Fibroblast of lung (primary cell): ENCODE measurements around the gene TRAF3.

Source experiments
- EZH2 ChIP-seq: IDR thresholded peaks from 2 replicates; pipeline ENCODE4 v1.5.1; 2012; ENCODE audit warnings: low read length, control low read depth, mild to moderate bottlenecking; ENCODE audit errors: missing control alignments
- TF ChIP-seq, protein P1 (sequence below), 2 donors: IDR thresholded peaks in 1 of 2; conservative IDR thresholded peaks in 1 of 2; 1 replicate in 1 of 2; 2 replicates in 1 of 2; pipeline ENCODE4 v1.5.1; 2011 to 2012; ENCODE audit warnings: low read length in 2 of 2, control low read depth in 1 of 2, inconsistent platforms in 1 of 2, low read depth in 1 of 2, mild to moderate bottlenecking in 1 of 2

DNA sequence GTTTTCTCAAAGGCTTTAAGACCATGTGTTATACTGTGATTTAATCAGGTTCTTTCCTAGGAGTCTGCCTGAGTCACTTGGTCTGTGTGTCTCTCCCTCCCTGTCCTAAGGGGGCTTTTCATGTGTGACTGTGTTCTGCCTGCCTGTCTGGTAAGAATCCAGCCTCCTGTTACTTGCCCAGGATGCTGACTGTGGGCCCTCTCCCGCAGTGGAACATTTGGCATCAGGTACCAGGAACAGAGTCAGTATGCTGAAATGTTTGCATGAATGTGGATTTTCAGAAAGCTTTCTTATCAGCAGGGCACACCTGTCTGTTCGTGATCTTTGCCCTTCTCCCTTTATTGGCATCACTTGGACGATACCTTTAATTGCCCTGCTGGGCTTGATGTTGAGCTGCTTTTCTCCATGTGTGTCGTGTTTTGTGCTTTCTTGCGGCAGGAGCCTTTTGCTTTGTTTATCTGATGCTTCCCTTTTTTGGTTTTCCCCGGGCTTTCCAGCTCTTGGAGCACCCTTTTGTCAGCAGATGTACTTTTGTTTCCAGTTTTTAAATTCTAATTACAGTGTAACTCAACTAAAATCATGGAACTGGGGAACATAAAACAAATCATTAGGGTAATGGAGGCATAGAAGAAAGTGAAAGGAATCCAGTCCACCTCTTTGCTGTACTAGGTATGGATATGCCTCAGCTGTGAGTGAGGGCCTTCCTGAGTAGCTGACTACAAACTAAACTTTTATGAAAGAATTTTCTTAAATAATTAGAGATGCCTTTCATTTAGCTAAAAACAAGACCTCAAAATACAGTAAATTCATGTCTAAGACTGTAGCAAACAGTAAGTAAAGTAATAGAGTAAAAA lies 72.5 kb downstream of the TRAF3 start:
- TF ChIP-seq, protein P1, sequence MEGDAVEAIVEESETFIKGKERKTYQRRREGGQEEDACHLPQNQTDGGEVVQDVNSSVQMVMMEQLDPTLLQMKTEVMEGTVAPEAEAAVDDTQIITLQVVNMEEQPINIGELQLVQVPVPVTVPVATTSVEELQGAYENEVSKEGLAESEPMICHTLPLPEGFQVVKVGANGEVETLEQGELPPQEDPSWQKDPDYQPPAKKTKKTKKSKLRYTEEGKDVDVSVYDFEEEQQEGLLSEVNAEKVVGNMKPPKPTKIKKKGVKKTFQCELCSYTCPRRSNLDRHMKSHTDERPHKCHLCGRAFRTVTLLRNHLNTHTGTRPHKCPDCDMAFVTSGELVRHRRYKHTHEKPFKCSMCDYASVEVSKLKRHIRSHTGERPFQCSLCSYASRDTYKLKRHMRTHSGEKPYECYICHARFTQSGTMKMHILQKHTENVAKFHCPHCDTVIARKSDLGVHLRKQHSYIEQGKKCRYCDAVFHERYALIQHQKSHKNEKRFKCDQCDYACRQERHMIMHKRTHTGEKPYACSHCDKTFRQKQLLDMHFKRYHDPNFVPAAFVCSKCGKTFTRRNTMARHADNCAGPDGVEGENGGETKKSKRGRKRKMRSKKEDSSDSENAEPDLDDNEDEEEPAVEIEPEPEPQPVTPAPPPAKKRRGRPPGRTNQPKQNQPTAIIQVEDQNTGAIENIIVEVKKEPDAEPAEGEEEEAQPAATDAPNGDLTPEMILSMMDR (conservative IDR thresholded peaks at IDR 0.05 in 1 of 2, IDR thresholded peaks at IDR 0.05 in 1 of 2; ENCODE audit: low read depth in 1 of 2, low read length in 2 of 2) = no peak
- no peak for TF ChIP-seq EZH2
